ENCODE measurements around the gene INSIG2. TPM values are rescaled to one million over a fixed set of nuclear protein-coding genes. Genes with fewer than 3 reads are reported as not detected.

The INSIG2 gene
- total RNA-seq, 1 experiment from 2014 or later = 8.5 TPM

- Histone ChIP-seq H3K9me3 (ENCODE audit: low read length) (no peaks in the 10 kb centered on the region), H2AFZ (ENCODE audit: low read length) (no peak overlapping the region), H3K79me2 (ENCODE audit: low read length) (no peaks in the 10 kb centered on the region), H3F3A (ENCODE audit: low read length, unreplicated experiment) (no peaks in the 10 kb centered on the region), H4K20me1 (ENCODE audit: low read length) (no peaks in the 10 kb centered on the region), H3K4me3 (ENCODE audit: low read length) (no peak overlapping the region), H3K4me2 (ENCODE audit: low read length) (no peak overlapping the region), H3K27ac (ENCODE audit: low read length) (no peak overlapping the region), H3K4me1 (ENCODE audit: insufficient read depth, low read length) (peaks cover 4% of the 10 kb centered on the region; the same call in 1 of the 2 replicates), H3K27me3 (ENCODE audit: low read length) (no peaks in the 10 kb centered on the region), H3K36me3 (ENCODE audit: low read depth, low read length) (no peaks in the 10 kb centered on the region), H3K9me2 (replicated peaks; ENCODE audit: low read length) (no peaks in the 10 kb centered on the region), H3K9ac (ENCODE audit: low read length) (no peak overlapping the region)
- no TSS peak for BruUV-seq (replicated peaks)
- intact Hi-C loops (cut with micrococcal nuclease) = no loop called here
- ChIA-PET CTCF (no interaction called here), POLR2A (ENCODE audit: unreplicated experiment) (no interaction called here)
- TF ChIP-seq EZH2phosphoT487 (IDR thresholded peaks at IDR 0.05; ENCODE audit: borderline replicate concordance, low read length) = no peak
- no peak for TF ChIP-seq CTCF (conservative IDR thresholded peaks at IDR 0.05; ENCODE audit: low read depth, low read length)
- no peak for TF ChIP-seq EZH2 (IDR thresholded peaks at IDR 0.05; ENCODE audit: low read length, unreplicated experiment)
- ATAC-seq (no peak), DNase-seq (no peak)
Observed at GRCh38 chr2:118130385-118130784, 42.1 kb downstream of the INSIG2 start.

GRCh38 chr2:118131771-118132170, 43.5 kb downstream of the INSIG2 start:
- ChIA-PET POLR2A (ENCODE audit: unreplicated experiment) (no interaction called here), CTCF (no interaction called here)
- no peak overlapping the region for H2AFZ ChIP-seq (ENCODE audit: low read length)
- no peak overlapping the region for H3K4me3 ChIP-seq (ENCODE audit: low read length)
- no peaks in the 10 kb centered on the region for H3K27me3 ChIP-seq (ENCODE audit: low read length)
- H3K9me2 ChIP-seq (replicated peaks; ENCODE audit: low read length) = no peaks in the 10 kb centered on the region
- no peaks in the 10 kb centered on the region for H3K36me3 ChIP-seq (ENCODE audit: low read depth, low read length)
- no peak overlapping the region for H3K9ac ChIP-seq (ENCODE audit: low read length)
- intact Hi-C loops (cut with micrococcal nuclease) = no loop called here
- no peaks in the 10 kb centered on the region for H3K9me3 ChIP-seq (ENCODE audit: low read length)
- no peaks in the 10 kb centered on the region for H3K79me2 ChIP-seq (ENCODE audit: low read length)
- H4K20me1 ChIP-seq (ENCODE audit: low read length) = no peaks in the 10 kb centered on the region
- BruUV-seq (replicated peaks) = no TSS peak
- H3K27ac ChIP-seq (ENCODE audit: low read length) = no peak overlapping the region
- no peaks in the 10 kb centered on the region for H3F3A ChIP-seq (ENCODE audit: low read length, unreplicated experiment)
- H3K4me2 ChIP-seq (ENCODE audit: low read length) = no peak overlapping the region
- TF ChIP-seq CTCF (conservative IDR thresholded peaks at IDR 0.05; ENCODE audit: low read depth, low read length) (no peak), EZH2 (IDR thresholded peaks at IDR 0.05; ENCODE audit: low read length, unreplicated experiment) (no peak), EZH2phosphoT487 (IDR thresholded peaks at IDR 0.05; ENCODE audit: borderline replicate concordance, low read length) (no peak)
- no peaks in the 10 kb centered on the region for H3K4me1 ChIP-seq (ENCODE audit: insufficient read depth, low read length)
- DNase-seq = no peak
- no peak for ATAC-seq

GRCh38 chr2:118133916-118134315, 45.6 kb downstream of the INSIG2 start:
- H3K27ac ChIP-seq (ENCODE audit: low read length) = no peak overlapping the region
- H3K9me3 ChIP-seq (ENCODE audit: low read length) = no peaks in the 10 kb centered on the region
- H4K20me1 ChIP-seq (ENCODE audit: low read length) = no peaks in the 10 kb centered on the region
- no TSS peak for BruUV-seq (replicated peaks)
- intact Hi-C loops (cut with micrococcal nuclease) = no loop called here
- no peaks in the 10 kb centered on the region for H3K9me2 ChIP-seq (replicated peaks; ENCODE audit: low read length)
- no peak overlapping the region for H3K9ac ChIP-seq (ENCODE audit: low read length)
- CTCF ChIA-PET = no interaction called here
- TF ChIP-seq CTCF (conservative IDR thresholded peaks at IDR 0.05; ENCODE audit: low read depth, low read length) (no peak), EZH2phosphoT487 (IDR thresholded peaks at IDR 0.05; ENCODE audit: borderline replicate concordance, low read length) (no peak), EZH2 (IDR thresholded peaks at IDR 0.05; ENCODE audit: low read length, unreplicated experiment) (no peak)
- no peaks in the 10 kb centered on the region for H3K27me3 ChIP-seq (ENCODE audit: low read length)
- no peak overlapping the region for H2AFZ ChIP-seq (ENCODE audit: low read length)
- H3K79me2 ChIP-seq (ENCODE audit: low read length) = no peaks in the 10 kb centered on the region
- no peaks in the 10 kb centered on the region for H3F3A ChIP-seq (ENCODE audit: low read length, unreplicated experiment)
- no peak overlapping the region for H3K4me3 ChIP-seq (ENCODE audit: low read length)
- DNase-seq (no peak), ATAC-seq (no peak)
- POLR2A ChIA-PET (ENCODE audit: unreplicated experiment) = no interaction called here
- H3K36me3 ChIP-seq (ENCODE audit: low read depth, low read length) = no peaks in the 10 kb centered on the region
- H3K4me2 ChIP-seq (ENCODE audit: low read length) = no peak overlapping the region
- H3K4me1 ChIP-seq (ENCODE audit: insufficient read depth, low read length) = no peaks in the 10 kb centered on the region

Data from PC-3 (cell line).